Keratinocyte (primary cell): ENCODE data around the gene LLGL1.

Experiments used
- CTCF ChIP-seq, 3 experiments: IDR thresholded peaks in 1 of 3; conservative IDR thresholded peaks in 1 of 3; optimal IDR thresholded peaks in 1 of 3; 2 replicates in 2 of 3; 3 replicates in 1 of 3; pipeline versions ENCODE3 to v1.5.1; 2011; ENCODE audit warnings: low read length in 3 of 3, mild to moderate bottlenecking in 3 of 3, moderate library complexity in 2 of 3, control low read depth in 1 of 3, inconsistent platforms in 1 of 3; ENCODE audit not compliant: insufficient read depth in 2 of 3; ENCODE audit errors: extremely low read depth in 1 of 3
- EZH2 ChIP-seq: IDR thresholded peaks from one replicate; pipeline ENCODE4 v1.6.1; 2012; ENCODE audit warnings: inconsistent platforms, mild to moderate bottlenecking, low read length, moderate library complexity

GRCh38 chr17:18248811-18249210 is 23.4 kb downstream of the LLGL1 start:
- TF ChIP-seq CTCF (optimal IDR thresholded peaks at IDR 0.05 in 1 of 3, IDR thresholded peaks at IDR 0.05 in 1 of 3, conservative IDR thresholded peaks at IDR 0.05 in 1 of 3; ENCODE audit: extremely low read depth in 1 of 3, insufficient read depth in 2 of 3, low read length in 3 of 3) (no peak), EZH2 (no peak)
